NCI-H1930 (cell line): ENCODE measurements around the gene BLM.

Experiments used
- DNase-seq, 2 experiments: peaks; one replicate each; lab custom pipeline; 2025; lab: John Stamatoyannopoulos, UW

BLM gene

GRCh38 chr15:90851114-90851513 is 134.0 kb downstream of the BLM start:
- no peak for DNase-seq

GRCh38 chr15:90851940-90852339 is 134.8 kb downstream of the BLM start:
- DNase-seq = no peak

- DNase-seq = no peak
These were observed 138.0 kb downstream of the BLM start for GRCh38 chr15:90855139-90855538.

- DNase-seq = no peak
These were observed 140.2 kb downstream of the BLM start for GRCh38 chr15:90857337-90857736.

GRCh38 chr15:90857883-90858443 is 140.8 kb downstream of the BLM start:
- no peak for DNase-seq

- no peak for DNase-seq
These were observed 142.3 kb downstream of the BLM start for GRCh38 chr15:90859234-90860131.

- DNase-seq = no peak
These were observed 143.3 kb downstream of the BLM start for GRCh38 chr15:90860450-90860849.

- peak; percentile 40 to 61 for DNase-seq
These were observed 144.0 kb downstream of the BLM start for GRCh38 chr15:90860942-90861675.

GRCh38 chr15:90862487-90862886 is 145.3 kb downstream of the BLM start:
- no peak for DNase-seq

- DNase-seq = no peak
These were observed 146.0 kb downstream of the BLM start for GRCh38 chr15:90862964-90863778.

GRCh38 chr15:90863987-90864386 is 146.8 kb downstream of the BLM start:
- DNase-seq = no peak

GRCh38 chr15:90864507-90864906 is 147.4 kb downstream of the BLM start:
- DNase-seq = no peak

GRCh38 chr15:90865702-90866101 is 148.6 kb downstream of the BLM start:
- no peak for DNase-seq
